C4-2B (cell line): ENCODE results near the gene NARF.

ENCODE experiments used
- ZFX ChIP-seq: fragments of 450-650 bp; IDR thresholded peaks from 2 replicates; pipeline ENCODE4 v1.6.1; 2017
- TF ChIP-seq, protein P1 (sequence below): fragments of 450-650 bp; conservative IDR thresholded peaks from 2 replicates; pipeline ENCODE4 v1.5.1; 2017; ENCODE audit warnings: mild to moderate bottlenecking

DNA sequence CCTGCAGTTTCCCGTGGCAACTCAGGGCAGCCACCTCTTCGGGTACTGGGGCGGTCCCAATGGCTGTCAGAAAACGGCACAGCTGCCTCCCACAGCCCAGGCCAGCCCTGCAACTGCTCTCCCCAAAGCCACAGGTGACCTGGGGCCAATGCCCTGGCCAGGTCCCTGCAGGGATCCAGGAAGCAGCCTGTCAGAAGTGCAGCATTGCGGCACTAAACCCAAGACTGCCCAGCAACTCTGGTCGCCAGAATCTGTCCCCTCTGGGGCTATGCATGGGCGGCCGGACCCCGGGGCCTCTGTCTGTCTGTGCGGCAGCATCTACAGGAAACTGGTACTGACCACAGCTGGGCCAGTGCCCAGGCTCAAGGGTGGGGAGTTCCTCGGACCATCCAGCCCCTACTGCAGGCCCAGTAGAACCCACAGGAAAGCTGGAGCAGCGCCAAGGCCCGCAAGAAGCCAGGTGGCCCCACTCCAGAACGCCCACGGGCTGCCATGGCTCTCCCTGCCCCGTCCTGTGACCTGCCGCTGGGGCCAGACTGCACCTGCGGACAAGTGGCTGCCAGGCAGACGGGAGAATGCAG lies 13.5 kb upstream of the NARF start:
- TF ChIP-seq, protein P1, sequence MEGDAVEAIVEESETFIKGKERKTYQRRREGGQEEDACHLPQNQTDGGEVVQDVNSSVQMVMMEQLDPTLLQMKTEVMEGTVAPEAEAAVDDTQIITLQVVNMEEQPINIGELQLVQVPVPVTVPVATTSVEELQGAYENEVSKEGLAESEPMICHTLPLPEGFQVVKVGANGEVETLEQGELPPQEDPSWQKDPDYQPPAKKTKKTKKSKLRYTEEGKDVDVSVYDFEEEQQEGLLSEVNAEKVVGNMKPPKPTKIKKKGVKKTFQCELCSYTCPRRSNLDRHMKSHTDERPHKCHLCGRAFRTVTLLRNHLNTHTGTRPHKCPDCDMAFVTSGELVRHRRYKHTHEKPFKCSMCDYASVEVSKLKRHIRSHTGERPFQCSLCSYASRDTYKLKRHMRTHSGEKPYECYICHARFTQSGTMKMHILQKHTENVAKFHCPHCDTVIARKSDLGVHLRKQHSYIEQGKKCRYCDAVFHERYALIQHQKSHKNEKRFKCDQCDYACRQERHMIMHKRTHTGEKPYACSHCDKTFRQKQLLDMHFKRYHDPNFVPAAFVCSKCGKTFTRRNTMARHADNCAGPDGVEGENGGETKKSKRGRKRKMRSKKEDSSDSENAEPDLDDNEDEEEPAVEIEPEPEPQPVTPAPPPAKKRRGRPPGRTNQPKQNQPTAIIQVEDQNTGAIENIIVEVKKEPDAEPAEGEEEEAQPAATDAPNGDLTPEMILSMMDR: no peak
- no peak for TF ChIP-seq ZFX
